Activated CD4-positive, CD25-positive, alpha-beta regulatory T cell treated with anti-CD3 and anti-CD28 coated beads, Interleukin-2, amount 50 U/mL, for 24 hours (primary cell): ENCODE measurements around the gene MEP1B.

ENCODE experiments used
- ATAC-seq, 2 donors: fragments of 150-1000 bp; cut with Tn5 transposase; one replicate each; pipeline ENCODE4 v1.10.0; 2021; ENCODE audit warnings: mild to moderate bottlenecking in 1 of 2, moderate library complexity in 1 of 2

Gene MEP1B

DNA sequence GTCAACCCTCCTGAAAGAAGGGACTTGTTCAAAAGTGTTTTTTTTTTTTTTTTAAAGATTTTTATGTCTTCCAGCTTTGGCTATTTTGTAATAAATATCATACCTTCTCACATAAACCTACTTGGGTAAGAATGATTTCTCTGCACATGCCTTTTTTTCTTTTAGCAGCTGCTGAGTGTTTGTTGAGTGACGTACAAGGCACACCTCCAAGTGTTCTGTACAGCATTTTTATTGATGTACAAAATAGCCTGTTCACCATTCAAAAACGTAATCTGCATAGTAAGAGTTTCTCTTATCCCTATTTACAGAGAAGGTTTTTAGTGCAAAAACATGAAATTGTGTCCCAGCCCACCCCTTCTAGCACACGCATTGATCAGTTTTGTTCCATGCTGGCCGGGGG, 77.6 kb downstream of the MEP1B start:
- ATAC-seq, result no peak
